Sigmoid colon (tissue), 7 donors: ENCODE measurements around the gene CDH3. TPM values are rescaled to one million over a fixed set of nuclear protein-coding genes. Genes with fewer than 3 reads are reported as not detected.
A peak's percentile ranks its signal among the peaks of the same experiment; 100 is the strongest.

Experiments
- DNase-seq: peaks from one replicate; pipeline ENCODE4 v3.0.0-alpha.2; 2019
- H3K27ac ChIP-seq, 4 donors: fragments of 200-600 bp; sonication (generic); one replicate each; pipeline ENCODE4 v1.5.1; 2016 to 2019; ENCODE audit warnings: mild to moderate bottlenecking in 1 of 4
- H3K27me3 ChIP-seq, 3 donors: fragments of 200-600 bp; sonication (generic); one replicate each; pipeline ENCODE4 v1.5.1; 2019; ENCODE audit warnings: mild to moderate bottlenecking in 1 of 3
- H3K36me3 ChIP-seq, 4 donors: fragments of 200-600 bp; sonication (generic); one replicate each; pipeline ENCODE4 v1.5.1; 2016 to 2019
- H3K4me1 ChIP-seq, 4 donors: fragments of 200-600 bp; sonication (generic); one replicate each; pipeline ENCODE4 v1.5.1; 2017 to 2019
- H3K4me3 ChIP-seq, 4 donors: fragments of 200-600 bp; sonication (generic); one replicate each; pipeline ENCODE4 v1.5.1; 2017 to 2019; ENCODE audit warnings: mild to moderate bottlenecking in 2 of 4, moderate library complexity in 1 of 4
- H3K9me3 ChIP-seq, 4 donors: fragments of 200-600 bp in 3 of 4; sonication (generic) in 3 of 4; one replicate each; pipeline versions ENCODE4 v1.5.1 to v1.6.1; 2013 to 2019
- CTCF ChIP-seq, 4 experiments: fragments of 450-650 bp in 3 of 4; fragments of 200-600 bp in 1 of 4; IDR thresholded peaks; one replicate each; pipeline ENCODE4 v1.5.1; 2016 to 2019; ENCODE audit warnings: antibody characterized with exemption in 4 of 4, mild to moderate bottlenecking in 3 of 4, moderate library complexity in 2 of 4
- EP300 ChIP-seq, 4 donors: sonication (generic); formaldehyde crosslinking; IDR thresholded peaks; one replicate each; pipeline ENCODE4 v1.6.1; 2017; ENCODE audit warnings: antibody characterized with exemption in 4 of 4
- POLR2A ChIP-seq, 2 donors: fragments of 450-650 bp; IDR thresholded peaks; one replicate each; pipeline ENCODE4 v1.6.1; 2016; ENCODE audit warnings: antibody characterized with exemption in 2 of 2, mild to moderate bottlenecking in 2 of 2, moderate library complexity in 2 of 2
- POLR2AphosphoS5 ChIP-seq, 4 donors: sonication (generic); formaldehyde crosslinking; IDR thresholded peaks; one replicate each; pipeline ENCODE4 v1.6.1; 2017; ENCODE audit warnings: antibody characterized with exemption in 4 of 4
- WGBS, 2 donors: extraction: QIAGEN DNeasy Blood & Tissue Kit; methylation state at CpG; one replicate each; pipeline ENCODE4 v1.1.7; 2013; 5-methylcytosine and 5-hydroxymethylcytosine counted together
- intact Hi-C: fragments of 100-400 bp; cut with DNase I; formaldehyde crosslinking; loops from one replicate; pipeline ENCODE4 v1.15.1; 2023
- polyA plus RNA-seq, 3 donors: library from polyadenylated mRNA; stranded (reverse); fragments of 200-250 nt; gene quantifications; one replicate each; pipeline ENCODE4 v1.2.3, GENCODE V29; 2013
- total RNA-seq, 4 donors: library from RNA; depleted of rRNA; stranded (reverse); fragments of >200 nt; gene quantifications; one replicate each; pipeline ENCODE4 v1.1.0, GENCODE V29; 2016
- donor health status: healthy with polysubstance abuse.
- donor health status: Bipolar disorder and iron deficiency.
- donor health status: healthy.

The CDH3 gene
- total and polyA plus RNA-seq, 7 donors: under 0.01 to 4.9 (median 1.5) TPM; not detected in 3

GRCh38 chr16:68629351-68629910 lies 15.7 kb upstream of the CDH3 start:
- Histone ChIP-seq H3K27ac (no peak overlapping the region), H3K4me3 (no peak overlapping the region), H3K4me1 (no peaks in the 10 kb centered on the region), H3K9me3 (no peaks in the 10 kb centered on the region), H3K36me3 (no peaks in the 10 kb centered on the region), H3K27me3 (peaks cover 0 to 5% (median 0%) of the 10 kb centered on the region in 3 donors)
- no peak for TF ChIP-seq CTCF (IDR thresholded peaks at IDR 0.05)
- TF ChIP-seq POLR2A (IDR thresholded peaks at IDR 0.05): no peak
- no peak for TF ChIP-seq EP300 (IDR thresholded peaks at IDR 0.05)
- TF ChIP-seq POLR2AphosphoS5 (IDR thresholded peaks at IDR 0.05): no peak
- intact Hi-C loops: no loop called here
- 70 to 76% methylated on average over 7 of the region's 7 CpGs for WGBS, 2 donors
- DNase-seq: no peak

DNA sequence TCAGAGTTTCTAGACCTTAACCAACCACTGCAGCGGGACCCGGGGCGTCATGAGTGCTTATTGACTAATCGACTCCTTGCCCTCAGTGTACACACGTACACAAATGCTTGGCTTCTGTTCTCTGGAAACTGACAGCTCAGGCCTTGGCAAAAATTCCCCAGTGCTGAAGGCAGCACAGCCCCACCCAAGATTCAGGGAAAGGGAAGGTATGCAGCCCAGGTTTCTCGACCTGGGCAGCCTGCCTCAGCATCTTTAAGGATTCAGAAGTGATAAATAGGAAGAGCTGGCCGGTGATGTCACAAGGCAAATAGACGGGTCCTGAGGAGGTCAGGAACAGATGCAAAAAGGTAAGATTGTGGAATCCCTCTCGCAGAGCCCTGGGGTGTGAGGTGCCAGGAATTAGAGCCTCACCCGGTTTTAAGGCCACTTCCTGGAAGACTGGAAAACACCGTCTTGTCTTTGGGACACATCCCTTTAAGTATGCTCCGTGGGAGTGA lies 9.0 kb upstream of the CDH3 start:
- H3K4me1 ChIP-seq: peaks cover 0 to 5% (median 0%) of the 10 kb centered on the region in 4 donors
- intact Hi-C loops: no loop called here
- H3K27ac ChIP-seq: no peak overlapping the region
- no peak overlapping the region for H3K4me3 ChIP-seq
- DNase-seq: no peak
- WGBS, 2 donors: 12 to 48% methylated on average over 12 of the region's 12 CpGs
- H3K9me3 ChIP-seq: no peaks in the 10 kb centered on the region
- H3K36me3 ChIP-seq: no peaks in the 10 kb centered on the region
- no peaks in the 10 kb centered on the region for H3K27me3 ChIP-seq
- TF ChIP-seq POLR2A (IDR thresholded peaks at IDR 0.05) (no peak), EP300 (IDR thresholded peaks at IDR 0.05) (no peak), POLR2AphosphoS5 (IDR thresholded peaks at IDR 0.05) (no peak), CTCF (IDR thresholded peaks at IDR 0.05) (no peak)

DNA sequence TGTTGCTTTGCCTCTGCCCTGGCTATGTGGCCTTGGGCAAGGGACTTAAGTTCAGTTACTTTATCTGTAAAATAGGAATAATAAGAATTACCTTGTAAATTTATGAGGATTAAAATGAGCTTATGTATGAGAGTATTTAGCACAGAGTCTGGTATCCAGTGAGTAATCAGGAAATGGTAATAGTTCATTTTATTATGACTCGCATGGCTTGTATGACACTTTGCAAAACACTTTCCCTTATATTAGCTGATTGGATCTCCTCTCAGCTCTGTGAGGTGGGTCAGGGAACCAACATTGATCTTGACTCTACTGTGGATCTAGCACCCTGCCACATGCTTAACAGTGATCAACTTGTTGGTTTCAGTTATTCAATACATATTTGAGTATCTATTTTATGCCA lies 8.3 kb upstream of the CDH3 start:
- no peak overlapping the region for H3K4me3 ChIP-seq
- H3K36me3 ChIP-seq: no peaks in the 10 kb centered on the region
- H3K4me1 ChIP-seq: peaks cover 0 to 5% (median 0%) of the 10 kb centered on the region in 4 donors
- no peak overlapping the region for H3K27ac ChIP-seq
- no peaks in the 10 kb centered on the region for H3K9me3 ChIP-seq
- intact Hi-C loops: no loop called here
- no peaks in the 10 kb centered on the region for H3K27me3 ChIP-seq
- 24 to 58% methylated on average over 1 of the region's 1 CpG for WGBS, 2 donors
- DNase-seq: no peak
- TF ChIP-seq EP300 (IDR thresholded peaks at IDR 0.05): no peak
- no peak for TF ChIP-seq CTCF (IDR thresholded peaks at IDR 0.05)
- TF ChIP-seq POLR2AphosphoS5 (IDR thresholded peaks at IDR 0.05): no peak
- no peak for TF ChIP-seq POLR2A (IDR thresholded peaks at IDR 0.05)

DNA sequence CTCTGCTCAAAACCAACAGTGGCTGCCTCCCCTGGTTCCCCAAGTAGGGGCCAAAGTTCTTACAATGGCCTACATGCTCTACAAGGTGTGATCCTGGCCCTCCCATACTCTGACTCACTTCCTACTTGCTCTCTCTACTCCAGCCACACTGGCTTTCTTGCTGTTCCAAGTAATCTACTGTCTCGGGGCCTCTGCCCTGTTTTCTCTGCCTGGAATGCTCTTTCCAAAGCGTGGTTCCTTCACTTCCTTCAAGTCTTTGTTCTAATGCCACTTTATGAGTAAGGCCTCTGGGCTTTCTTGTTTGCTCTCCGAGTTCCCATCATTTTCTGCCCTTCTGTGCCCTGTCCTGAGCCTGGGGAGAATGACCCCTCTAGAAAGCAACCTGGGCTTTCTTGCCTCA lies 4.1 kb upstream of the CDH3 start:
- intact Hi-C loops: no loop called here
- Histone ChIP-seq H3K36me3 (no peaks in the 10 kb centered on the region), H3K9me3 (no peaks in the 10 kb centered on the region), H3K27me3 (peaks cover 24 to 40% (median 39%) of the 10 kb centered on the region in 3 donors), H3K27ac (no peak overlapping the region), H3K4me3 (no peak overlapping the region), H3K4me1 (peaks cover 0 to 27% (median 25%) of the 10 kb centered on the region in 4 donors)
- TF ChIP-seq POLR2A (IDR thresholded peaks at IDR 0.05): no peak
- no peak for DNase-seq
- 53 to 79% methylated on average over 3 of the region's 3 CpGs for WGBS, 2 donors

GRCh38 chr16:68642047-68642435 lies 3.1 kb upstream of the CDH3 start:
- Histone ChIP-seq H3K27ac (no peak overlapping the region), H3K9me3 (no peaks in the 10 kb centered on the region), H3K4me1 (peaks cover 0 to 36% (median 30%) of the 10 kb centered on the region in 4 donors), H3K27me3 (peaks cover 29 to 51% (median 47%) of the 10 kb centered on the region in 3 donors), H3K4me3 (peak overlapping the region in 1 of 4 donors; percentile 24), H3K36me3 (no peaks in the 10 kb centered on the region)
- intact Hi-C loops: no loop called here
- TF ChIP-seq EP300 (IDR thresholded peaks at IDR 0.05) (no peak), CTCF (IDR thresholded peaks at IDR 0.05) (no peak), POLR2A (IDR thresholded peaks at IDR 0.05) (no peak), POLR2AphosphoS5 (IDR thresholded peaks at IDR 0.05) (no peak)
- 62 to 66% methylated on average over 10 of the region's 10 CpGs for WGBS, 2 donors
- no peak for DNase-seq
